HG03095 (cell line): ENCODE results near the gene PCBP2.
"Not testable (repeated sequence)": the region's sequence is repeated elsewhere in the genome, so short reads cannot be mapped to it uniquely, and the experiment has no call there.

Source experiments
- ATAC-seq: cut with Tn5 transposase; IDR thresholded peaks from one replicate; pipeline ENCODE4 v1.9.1; 2021; ENCODE audit warnings: moderate library complexity; ENCODE audit not compliant: unreplicated experiment

PCBP2 gene

GRCh38 chr12:53468282-53468681, 16.4 kb downstream of the PCBP2 start:
- no peak for ATAC-seq

GRCh38 chr12:53472056-53472582, 20.2 kb downstream of the PCBP2 start:
- ATAC-seq = no peak

- no peak for ATAC-seq
Observed at GRCh38 chr12:53474077-53474476, 22.2 kb downstream of the PCBP2 start.

GRCh38 chr12:53474819-53475218, 22.9 kb downstream of the PCBP2 start:
- no peak for ATAC-seq

GRCh38 chr12:53476769-53477209, 24.9 kb downstream of the PCBP2 start:
- ATAC-seq = no peak

GRCh38 chr12:53478865-53479264, 27.0 kb downstream of the PCBP2 start:
- ATAC-seq = no peak

- no peak for ATAC-seq
Observed at GRCh38 chr12:53479331-53479730, 27.4 kb downstream of the PCBP2 start.

GRCh38 chr12:53480491-53481442, 28.9 kb downstream of the PCBP2 start:
- no peak for ATAC-seq

GRCh38 chr12:53481458-53481857, 29.6 kb downstream of the PCBP2 start:
- not testable (repeated sequence) for ATAC-seq

GRCh38 chr12:53481939-53482586, 30.2 kb downstream of the PCBP2 start:
- no peak for ATAC-seq

- ATAC-seq = no peak
Observed at GRCh38 chr12:53482626-53483168, 30.8 kb downstream of the PCBP2 start.

GRCh38 chr12:53483225-53483978, 31.5 kb downstream of the PCBP2 start:
- ATAC-seq = no peak

- ATAC-seq = no peak
Observed at GRCh38 chr12:53483979-53484377, 32.1 kb downstream of the PCBP2 start.

GRCh38 chr12:53484686-53485575, 33.0 kb downstream of the PCBP2 start:
- no peak for ATAC-seq

- no peak for ATAC-seq
Observed at GRCh38 chr12:53485955-53486735, 34.2 kb downstream of the PCBP2 start.

GRCh38 chr12:53486736-53487487, 35.0 kb downstream of the PCBP2 start:
- no peak for ATAC-seq

- ATAC-seq = no peak
Observed at GRCh38 chr12:53489242-53489864, 37.5 kb downstream of the PCBP2 start.

- ATAC-seq = no peak
Observed at GRCh38 chr12:53492188-53492587, 40.3 kb downstream of the PCBP2 start.
